Activated B cell treated with CpG ODN at 0.5 μM for 24 hours (primary cell): ENCODE results near the gene MAOA. TPM values are rescaled to one million over a fixed set of nuclear protein-coding genes. Genes with fewer than 3 reads are reported as not detected.

ENCODE experiments used
- ATAC-seq: fragments of 200-7000 bp; cut with Tn5 transposase; one replicate; pipeline ENCODE4 v1.10.0; 2021; ENCODE audit warnings: low read depth, mild to moderate bottlenecking, moderate library complexity
- CTCF ChIA-PET: fragments of 350-600 bp; sonication (Branson Sonifier 250); formaldehyde crosslinking; loops from one replicate; lab custom pipeline; 2021; ENCODE audit warnings: antibody characterized with exemption; lab: Charles Lee
- POLR2A ChIA-PET: fragments of 350-600 bp; sonication (Branson Sonifier 250); formaldehyde crosslinking; loops from one replicate; lab custom pipeline; 2021; ENCODE audit warnings: antibody characterized with exemption; lab: Charles Lee
- DNase-seq: peaks from one replicate; pipeline ENCODE4 v3.0.0; 2022
- H3K27ac Mint-ChIP-seq: one replicate; pipeline ENCODE4 v1.8.0; 2020; ENCODE audit warnings: mixed read lengths
- H3K27me3 Mint-ChIP-seq: one replicate; pipeline ENCODE4 v1.8.0; 2021; ENCODE audit warnings: mixed read lengths
- H3K36me3 Mint-ChIP-seq: one replicate; pipeline ENCODE4 v1.8.0; 2021; ENCODE audit warnings: low read depth, mixed read lengths
- H3K4me1 Mint-ChIP-seq: one replicate; pipeline ENCODE4 v1.8.0; 2021; ENCODE audit warnings: mixed read lengths
- H3K4me3 Mint-ChIP-seq: one replicate; pipeline ENCODE4 v1.8.0; 2020; ENCODE audit warnings: mild to moderate bottlenecking, mixed read lengths
- H3K9me3 Mint-ChIP-seq: one replicate; pipeline ENCODE4 v1.8.0; 2020; ENCODE audit warnings: mixed read lengths
- intact Hi-C: fragments of 100-400 bp; cut with micrococcal nuclease; formaldehyde crosslinking; loops from one replicate; pipeline ENCODE4 v1.15.1; 2024
- total RNA-seq: library from RNA; stranded (reverse); gene quantifications from 2 replicates; pipeline ENCODE4 v1.2.3, GENCODE V29; 2022
- TF ChIP-seq, protein P1 (sequence below): fragments of 200-600 bp; IDR thresholded peaks from one replicate; pipeline ENCODE4 v1.8.0; 2022; ENCODE audit warnings: antibody characterized with exemption, mild to moderate bottlenecking

Gene MAOA
- total RNA-seq, 1 donor from 2014 or later = 0.18 TPM

DNA sequence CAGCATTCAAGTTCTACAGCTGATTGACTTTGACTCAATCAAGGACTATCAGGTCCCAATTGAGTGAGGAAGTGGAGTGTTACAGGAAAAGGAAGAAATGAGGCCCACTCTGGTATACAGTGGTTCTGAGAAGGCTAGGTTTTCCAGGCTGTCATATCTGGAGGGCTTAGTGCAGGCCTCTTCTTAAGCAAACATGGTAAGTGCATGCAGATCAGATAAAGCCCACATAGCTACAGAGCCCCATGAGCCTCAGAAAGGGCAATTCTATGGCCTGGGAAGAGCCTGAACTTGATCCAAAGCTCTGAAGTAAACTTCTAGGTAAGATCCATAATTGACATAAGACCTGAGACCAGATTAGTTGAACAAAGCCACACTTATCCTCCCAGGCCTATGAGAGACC, 29.0 kb upstream of the MAOA start:
- Mint-ChIP-seq H3K9me3 (no peaks in the 10 kb centered on the region), H3K36me3 (no peaks in the 10 kb centered on the region), H3K27ac (no peak overlapping the region), H3K4me3 (no peak overlapping the region), H3K27me3 (no peaks in the 10 kb centered on the region), H3K4me1 (no peaks in the 10 kb centered on the region)
- ChIA-PET POLR2A (no interaction called here), CTCF (no interaction called here)
- intact Hi-C loops = no loop called here
- ATAC-seq = no peak
- DNase-seq = no peak
- TF ChIP-seq, protein P1, sequence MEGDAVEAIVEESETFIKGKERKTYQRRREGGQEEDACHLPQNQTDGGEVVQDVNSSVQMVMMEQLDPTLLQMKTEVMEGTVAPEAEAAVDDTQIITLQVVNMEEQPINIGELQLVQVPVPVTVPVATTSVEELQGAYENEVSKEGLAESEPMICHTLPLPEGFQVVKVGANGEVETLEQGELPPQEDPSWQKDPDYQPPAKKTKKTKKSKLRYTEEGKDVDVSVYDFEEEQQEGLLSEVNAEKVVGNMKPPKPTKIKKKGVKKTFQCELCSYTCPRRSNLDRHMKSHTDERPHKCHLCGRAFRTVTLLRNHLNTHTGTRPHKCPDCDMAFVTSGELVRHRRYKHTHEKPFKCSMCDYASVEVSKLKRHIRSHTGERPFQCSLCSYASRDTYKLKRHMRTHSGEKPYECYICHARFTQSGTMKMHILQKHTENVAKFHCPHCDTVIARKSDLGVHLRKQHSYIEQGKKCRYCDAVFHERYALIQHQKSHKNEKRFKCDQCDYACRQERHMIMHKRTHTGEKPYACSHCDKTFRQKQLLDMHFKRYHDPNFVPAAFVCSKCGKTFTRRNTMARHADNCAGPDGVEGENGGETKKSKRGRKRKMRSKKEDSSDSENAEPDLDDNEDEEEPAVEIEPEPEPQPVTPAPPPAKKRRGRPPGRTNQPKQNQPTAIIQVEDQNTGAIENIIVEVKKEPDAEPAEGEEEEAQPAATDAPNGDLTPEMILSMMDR = no peak

DNA sequence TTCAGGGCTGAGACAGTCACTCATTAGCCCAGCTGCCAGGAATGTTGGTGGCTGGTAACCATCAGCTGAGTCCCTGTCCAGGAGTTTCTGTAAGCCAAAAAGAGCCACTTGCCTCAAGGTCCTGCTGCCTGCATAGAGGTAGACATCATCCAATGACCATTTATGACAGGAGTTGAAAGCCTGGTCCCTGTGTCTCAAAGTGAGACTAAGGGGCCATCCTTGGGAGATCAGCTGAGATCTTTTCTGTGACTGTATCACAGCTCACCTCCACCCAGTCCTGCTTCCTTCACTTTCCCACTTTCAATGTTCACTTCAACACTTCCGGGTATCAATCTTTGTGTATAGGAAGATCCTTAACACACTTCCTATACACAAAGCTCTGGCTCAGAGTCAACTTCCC, 28.4 kb upstream of the MAOA start:
- Mint-ChIP-seq H3K4me3 (no peak overlapping the region), H3K36me3 (no peaks in the 10 kb centered on the region), H3K9me3 (no peaks in the 10 kb centered on the region), H3K4me1 (no peaks in the 10 kb centered on the region), H3K27ac (no peak overlapping the region), H3K27me3 (no peaks in the 10 kb centered on the region)
- ChIA-PET CTCF (no interaction called here), POLR2A (no interaction called here)
- TF ChIP-seq, protein P1 = no peak
- DNase-seq (no peak), ATAC-seq (no peak)
- intact Hi-C loops = no loop called here

DNA sequence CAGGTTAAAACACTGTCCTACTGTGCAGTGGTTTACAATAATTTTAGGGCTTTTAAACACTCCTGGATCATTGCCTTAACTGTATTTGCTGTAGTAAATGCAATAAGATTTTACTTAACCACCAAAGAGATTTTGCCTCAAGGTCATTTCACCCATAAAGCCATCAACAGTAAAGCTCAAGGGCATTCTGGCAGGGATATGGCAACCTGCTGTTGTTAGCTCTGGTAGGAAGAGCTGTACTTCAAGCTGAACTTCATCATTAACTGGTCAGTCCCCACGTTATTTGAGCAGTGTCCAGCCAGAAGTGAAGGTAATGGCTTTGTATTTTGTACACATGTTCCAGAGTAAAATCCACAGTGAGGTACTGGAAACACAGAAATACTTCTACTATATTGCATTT, 26.9 kb upstream of the MAOA start:
- no peak overlapping the region for H3K27ac Mint-ChIP-seq

DNA sequence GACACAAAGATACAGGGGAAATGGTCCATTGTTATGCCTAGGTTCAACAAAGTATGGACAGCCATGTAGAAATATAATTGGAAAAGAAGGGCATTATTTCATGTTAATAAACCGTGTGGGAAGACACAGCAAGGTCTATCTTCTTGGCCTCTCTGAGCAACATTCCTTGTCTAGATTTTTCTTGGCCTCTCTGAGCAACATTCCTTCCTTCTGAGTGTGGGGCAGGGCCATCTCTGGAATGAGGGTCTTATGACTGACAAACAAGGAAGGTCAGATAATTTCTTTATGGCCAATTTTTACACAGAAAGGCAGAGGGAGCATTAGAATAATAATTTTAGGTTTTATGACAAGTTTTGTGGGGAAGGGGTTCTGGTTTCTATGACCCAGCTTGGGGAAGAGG, 24.3 kb upstream of the MAOA start:
- intact Hi-C loops = no loop called here

More for the DNA sequence above, 26.9 kb upstream of the MAOA start:
- ATAC-seq (no peak), DNase-seq (no peak)
- Mint-ChIP-seq H3K36me3 (no peaks in the 10 kb centered on the region), H3K4me3 (no peak overlapping the region), H3K27me3 (no peaks in the 10 kb centered on the region), H3K9me3 (no peaks in the 10 kb centered on the region), H3K4me1 (no peaks in the 10 kb centered on the region)
- ChIA-PET POLR2A (no interaction called here), CTCF (no interaction called here)
- TF ChIP-seq, protein P1 = no peak
- intact Hi-C loops = no loop called here

DNA sequence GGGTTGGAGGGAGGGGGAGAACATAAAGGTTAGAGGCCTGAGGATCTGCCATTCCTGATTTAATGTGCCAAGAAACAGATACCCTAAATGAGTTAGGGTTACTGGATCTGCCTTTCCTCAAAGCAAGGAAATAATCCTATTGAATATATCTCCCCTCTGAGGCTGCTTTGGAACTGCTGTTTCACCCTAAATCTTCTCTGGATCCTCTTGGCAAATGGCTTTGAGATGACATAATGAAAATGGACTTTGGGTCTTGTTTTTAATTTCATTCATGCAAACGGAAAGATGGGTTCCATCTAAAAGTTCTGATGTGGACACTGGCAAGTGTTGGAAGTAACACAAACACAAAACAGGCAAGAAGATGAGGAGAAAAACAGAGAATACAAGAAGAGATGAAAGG, 23.0 kb upstream of the MAOA start:
- TF ChIP-seq, protein P1 = no peak
- Mint-ChIP-seq H3K27me3 (peaks cover under 1% of the 10 kb centered on the region), H3K4me3 (no peak overlapping the region), H3K27ac (no peak overlapping the region), H3K4me1 (no peaks in the 10 kb centered on the region), H3K9me3 (no peaks in the 10 kb centered on the region), H3K36me3 (no peaks in the 10 kb centered on the region)
- ChIA-PET POLR2A (no interaction called here), CTCF (no interaction called here)
- no peak for ATAC-seq
- DNase-seq = no peak
- intact Hi-C loops = no loop called here

More for the DNA sequence above, 24.3 kb upstream of the MAOA start:
- Mint-ChIP-seq H3K27ac (no peak overlapping the region), H3K4me3 (no peak overlapping the region), H3K36me3 (no peaks in the 10 kb centered on the region), H3K4me1 (no peaks in the 10 kb centered on the region), H3K9me3 (no peaks in the 10 kb centered on the region), H3K27me3 (no peaks in the 10 kb centered on the region)
- TF ChIP-seq, protein P1 = no peak
- ATAC-seq (no peak), DNase-seq (no peak)
- POLR2A ChIA-PET = no interaction called here
- CTCF ChIA-PET = no interaction called here
